ENCODE results near the gene RHEB. TPM values are rescaled to one million over a fixed set of nuclear protein-coding genes. Genes with fewer than 3 reads are reported as not detected.

Gene RHEB
- total and polyA plus RNA-seq, 2 of the 4 experiments (the other 2 are of a cell fraction): 19.7 to 67.2 TPM

DNA sequence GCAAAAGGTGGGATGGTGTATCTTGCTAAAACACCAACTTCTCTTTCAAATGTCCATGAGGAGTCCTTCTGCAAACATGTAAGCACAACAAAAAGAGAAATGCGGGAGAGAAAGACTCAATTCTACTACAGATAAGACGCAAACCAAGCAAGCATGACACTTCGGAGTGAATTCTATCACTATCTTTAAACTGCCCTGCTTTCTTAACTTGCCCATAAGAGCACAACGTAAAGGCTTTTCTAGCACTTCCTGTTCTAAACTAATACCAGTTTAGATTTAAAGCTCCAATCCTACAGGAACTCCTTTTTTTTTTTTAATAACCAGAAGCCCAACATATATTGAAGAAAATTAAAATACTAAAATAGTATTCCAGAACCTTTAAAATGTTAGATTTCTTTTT is 8.4 kb downstream of the RHEB start:
- H3K18ac ChIP-seq (ENCODE audit: low read depth, low read length): no peak overlapping the region
- no peak overlapping the region for H2BK5ac ChIP-seq (ENCODE audit: low read depth, low read length, poor library complexity, severe bottlenecking)
- H4K91ac ChIP-seq (ENCODE audit: insufficient read depth, low read depth, low read length): no peak overlapping the region
- H3K9me1 ChIP-seq (ENCODE audit: insufficient read depth, low read length): peaks cover 21% of the 10 kb centered on the region
- no peak overlapping the region for H2BK20ac ChIP-seq (ENCODE audit: low read depth, low read length)
- H3K4me2 ChIP-seq (ENCODE audit: low read depth, low read length): no peak overlapping the region
- no peaks in the 10 kb centered on the region for H3K27me3 ChIP-seq (ENCODE audit: control insufficient read depth, insufficient read depth, low read length)
- H2AFZ ChIP-seq (replicated peaks; ENCODE audit: low read length, poor library complexity): no peak overlapping the region
- ChIA-PET CTCF (interaction anchor here (0.6 to 1.0 kb wide), 2 partner anchors 40 to 51 kb away, joined by 3 to 4 read pairs; no protein-coding TSS in a partner anchor), POLR2A (ENCODE audit: unreplicated experiment) (no interaction called here)
- no peaks in the 10 kb centered on the region for H3K9me3 ChIP-seq (ENCODE audit: control insufficient read depth, insufficient read depth, low read length)
- no peak overlapping the region for H3K9ac ChIP-seq (ENCODE audit: low read depth, low read length)
- H2BK120ac ChIP-seq (ENCODE audit: low read depth, low read length): no peak overlapping the region
- H2AK9ac ChIP-seq (replicated peaks; ENCODE audit: low read depth, low read length, poor library complexity): no peak overlapping the region
- H3K4me3 ChIP-seq (ENCODE audit: insufficient read depth, low read depth, low read length): no peak overlapping the region
- in situ Hi-C loops (cut with MboI; ENCODE audit: low sequenced_read_pairs) (no loop called here), intact Hi-C loops (cut with micrococcal nuclease) (no loop called here), dilution Hi-C loops (cut with HindIII; ENCODE audit: low sequenced_read_pairs, unreplicated experiment) (no loop called here)
- no peak overlapping the region for H3K23ac ChIP-seq (ENCODE audit: low read depth, low read length)
- H3K14ac ChIP-seq (replicated peaks; ENCODE audit: low read depth, low read length): no peak overlapping the region
- H3K79me1 ChIP-seq (ENCODE audit: low read depth in 1 of 2, low read length in 2 of 2): peaks cover 0 to 68% of the 10 kb centered on the region in 2 experiments; a peak in 2 of 4 replicates
- H4K8ac ChIP-seq (ENCODE audit: low read depth in 2 of 2, low read length in 2 of 2): no peak overlapping the region
- H2BK15ac ChIP-seq (ENCODE audit: low read depth, low read length): no peak overlapping the region
- WGBS, 2 experiments (ENCODE audit: extremely low coverage in 2 of 2, insufficient read length in 1 of 2): 82% methylated on average over 2 of the region's 4 CpGs; no CpG with 5 or more reads in 1 of the 2 experiments
- H3K4ac ChIP-seq (ENCODE audit: low read depth, low read length): no peak overlapping the region
- no peak for DNase-seq
- no TSS peak for BruUV-seq (replicated peaks)
- TF ChIP-seq, protein P1, sequence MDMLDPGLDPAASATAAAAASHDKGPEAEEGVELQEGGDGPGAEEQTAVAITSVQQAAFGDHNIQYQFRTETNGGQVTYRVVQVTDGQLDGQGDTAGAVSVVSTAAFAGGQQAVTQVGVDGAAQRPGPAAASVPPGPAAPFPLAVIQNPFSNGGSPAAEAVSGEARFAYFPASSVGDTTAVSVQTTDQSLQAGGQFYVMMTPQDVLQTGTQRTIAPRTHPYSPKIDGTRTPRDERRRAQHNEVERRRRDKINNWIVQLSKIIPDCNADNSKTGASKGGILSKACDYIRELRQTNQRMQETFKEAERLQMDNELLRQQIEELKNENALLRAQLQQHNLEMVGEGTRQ (IDR thresholded peaks at IDR 0.05; ENCODE audit: low read depth, low read length): no peak
- no peak for TF ChIP-seq FOS (IDR thresholded peaks at IDR 0.05; ENCODE audit: low read depth, low read length)
- no peak for TF ChIP-seq BHLHE40 (IDR thresholded peaks at IDR 0.05; ENCODE audit: low read depth, low read length)
- no peak for TF ChIP-seq RCOR1 (IDR thresholded peaks at IDR 0.05; ENCODE audit: insufficient replicate concordance, low read length)
- TF ChIP-seq SMC3 (IDR thresholded peaks at IDR 0.05; ENCODE audit: low read depth, low read length): no peak
- no peak for TF ChIP-seq NFE2L2 (IDR thresholded peaks at IDR 0.05; ENCODE audit: low read depth, low read length)
- TF ChIP-seq, protein P2, sequence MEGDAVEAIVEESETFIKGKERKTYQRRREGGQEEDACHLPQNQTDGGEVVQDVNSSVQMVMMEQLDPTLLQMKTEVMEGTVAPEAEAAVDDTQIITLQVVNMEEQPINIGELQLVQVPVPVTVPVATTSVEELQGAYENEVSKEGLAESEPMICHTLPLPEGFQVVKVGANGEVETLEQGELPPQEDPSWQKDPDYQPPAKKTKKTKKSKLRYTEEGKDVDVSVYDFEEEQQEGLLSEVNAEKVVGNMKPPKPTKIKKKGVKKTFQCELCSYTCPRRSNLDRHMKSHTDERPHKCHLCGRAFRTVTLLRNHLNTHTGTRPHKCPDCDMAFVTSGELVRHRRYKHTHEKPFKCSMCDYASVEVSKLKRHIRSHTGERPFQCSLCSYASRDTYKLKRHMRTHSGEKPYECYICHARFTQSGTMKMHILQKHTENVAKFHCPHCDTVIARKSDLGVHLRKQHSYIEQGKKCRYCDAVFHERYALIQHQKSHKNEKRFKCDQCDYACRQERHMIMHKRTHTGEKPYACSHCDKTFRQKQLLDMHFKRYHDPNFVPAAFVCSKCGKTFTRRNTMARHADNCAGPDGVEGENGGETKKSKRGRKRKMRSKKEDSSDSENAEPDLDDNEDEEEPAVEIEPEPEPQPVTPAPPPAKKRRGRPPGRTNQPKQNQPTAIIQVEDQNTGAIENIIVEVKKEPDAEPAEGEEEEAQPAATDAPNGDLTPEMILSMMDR (conservative IDR thresholded peaks at IDR 0.05; ENCODE audit: low read depth, low read length): no peak
- TF ChIP-seq, protein P3, sequence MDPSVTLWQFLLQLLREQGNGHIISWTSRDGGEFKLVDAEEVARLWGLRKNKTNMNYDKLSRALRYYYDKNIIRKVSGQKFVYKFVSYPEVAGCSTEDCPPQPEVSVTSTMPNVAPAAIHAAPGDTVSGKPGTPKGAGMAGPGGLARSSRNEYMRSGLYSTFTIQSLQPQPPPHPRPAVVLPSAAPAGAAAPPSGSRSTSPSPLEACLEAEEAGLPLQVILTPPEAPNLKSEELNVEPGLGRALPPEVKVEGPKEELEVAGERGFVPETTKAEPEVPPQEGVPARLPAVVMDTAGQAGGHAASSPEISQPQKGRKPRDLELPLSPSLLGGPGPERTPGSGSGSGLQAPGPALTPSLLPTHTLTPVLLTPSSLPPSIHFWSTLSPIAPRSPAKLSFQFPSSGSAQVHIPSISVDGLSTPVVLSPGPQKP (IDR thresholded peaks at IDR 0.05; ENCODE audit: borderline replicate concordance, low read depth, low read length): no peak
- TF ChIP-seq MXI1 (IDR thresholded peaks at IDR 0.05; ENCODE audit: borderline replicate concordance, low read depth, low read length): no peak
- no peak for TF ChIP-seq RAD21 (IDR thresholded peaks at IDR 0.05; ENCODE audit: low read length)
- TF ChIP-seq POLR2A (IDR thresholded peaks at IDR 0.05; ENCODE audit: low read depth, low read length): no peak
- TF ChIP-seq CHD1 (IDR thresholded peaks at IDR 0.05; ENCODE audit: low read depth, low read length): no peak
- TF ChIP-seq MAZ (IDR thresholded peaks at IDR 0.05; ENCODE audit: borderline replicate concordance, low read depth, low read length): no peak
- H4K5ac ChIP-seq (ENCODE audit: low read depth, low read length): no peak overlapping the region
- H3K27ac ChIP-seq (ENCODE audit: insufficient read depth, low read length): no peak overlapping the region
- ATAC-seq (ENCODE audit: low read depth): no peak
- peaks cover 20% of the 10 kb centered on the region for H3K4me1 ChIP-seq (ENCODE audit: control insufficient read depth, insufficient read depth, low read length)
- H3K36me3 ChIP-seq (ENCODE audit: control insufficient read depth, insufficient read depth, low read length): no peaks in the 10 kb centered on the region
- peaks cover 96% of the 10 kb centered on the region for H4K20me1 ChIP-seq (ENCODE audit: insufficient read depth, low read length)
- H2AK5ac ChIP-seq (ENCODE audit: low read depth, low read length): no peak overlapping the region
- H3K56ac ChIP-seq (ENCODE audit: extremely low read depth, insufficient read depth, low read length): no peak overlapping the region
